Keratinocyte (primary cell): ENCODE measurements around the gene ETV4. TPM values are rescaled to one million over a fixed set of nuclear protein-coding genes. Genes with fewer than 3 reads are reported as not detected.

ENCODE experiments used
- DNase-seq: peaks from one replicate; pipeline ENCODE4 v3.0.0-alpha.2; 2011; ENCODE audit warnings: low read depth, missing footprints, low spot score
- FAIRE-seq: peaks from 2 replicates; lab custom pipeline; 2011; peaks lifted over from hg19 to GRCh38; lab: Jason Lieb, UNC
- H2AFZ ChIP-seq: 2 replicates; pipeline ENCODE4 v1.6.0; 2012; ENCODE audit warnings: low read length, control low read depth, inconsistent platforms; ENCODE audit not compliant: control insufficient read depth
- H3K27ac ChIP-seq: 2 replicates; pipeline ENCODE4 v1.5.1; 2011; ENCODE audit warnings: low read length; ENCODE audit not compliant: control insufficient read depth, insufficient read depth
- H3K27me3 ChIP-seq: 3 replicates; pipeline ENCODE4 v1.6.0; 2011; ENCODE audit warnings: low read length; ENCODE audit not compliant: control insufficient read depth, insufficient read depth; ENCODE audit errors: extremely low read depth
- H3K36me3 ChIP-seq, 2 experiments: 2 replicates in 1 of 2; 3 replicates in 1 of 2; pipeline ENCODE4 v1.5.1; 2011; ENCODE audit warnings: low read length in 2 of 2, mild to moderate bottlenecking in 1 of 2; ENCODE audit not compliant: control insufficient read depth in 2 of 2, insufficient read depth in 2 of 2; ENCODE audit errors: extremely low read depth in 1 of 2
- H3K4me1 ChIP-seq: 3 replicates; pipeline ENCODE4 v1.5.1; 2011; ENCODE audit warnings: low read length; ENCODE audit not compliant: control insufficient read depth, insufficient read depth; ENCODE audit errors: extremely low read depth
- H3K4me2 ChIP-seq: 3 replicates; pipeline ENCODE4 v1.6.0; 2011; ENCODE audit warnings: low read depth, low read length; ENCODE audit not compliant: control insufficient read depth, insufficient read depth; ENCODE audit errors: extremely low read depth
- H3K4me3 ChIP-seq, 3 experiments: fragments of 200-600 bp in 1 of 3; sonication (generic) in 1 of 3; 2 replicates in 2 of 3; 3 replicates in 1 of 3; pipeline ENCODE4 v1.5.1; 2011 to 2016; ENCODE audit warnings: low read length in 3 of 3, mild to moderate bottlenecking in 3 of 3, control low read depth in 2 of 3, inconsistent platforms in 1 of 3, low read depth in 1 of 3, mixed read lengths in 1 of 3, mixed run types in 1 of 3, moderate library complexity in 1 of 3; ENCODE audit not compliant: control insufficient read depth in 2 of 3, insufficient read depth in 2 of 3; ENCODE audit errors: extremely low read depth in 1 of 3
- H3K79me2 ChIP-seq: 2 replicates; pipeline ENCODE4 v1.6.0; 2012; ENCODE audit warnings: low read length; ENCODE audit not compliant: control insufficient read depth, insufficient read depth
- H3K9ac ChIP-seq: 3 replicates; pipeline ENCODE4 v1.6.0; 2011; ENCODE audit warnings: low read length; ENCODE audit not compliant: control insufficient read depth, insufficient read depth; ENCODE audit errors: extremely low read depth
- H3K9me1 ChIP-seq: 3 replicates; pipeline ENCODE4 v1.6.0; 2011; ENCODE audit warnings: low read length; ENCODE audit not compliant: control insufficient read depth, insufficient read depth; ENCODE audit errors: extremely low read depth
- H3K9me3 ChIP-seq: 2 replicates; pipeline ENCODE4 v1.5.1; 2012; ENCODE audit warnings: low read depth, low read length; ENCODE audit not compliant: control insufficient read depth
- H4K20me1 ChIP-seq: 3 replicates; pipeline ENCODE4 v1.6.0; 2011; ENCODE audit warnings: low read length; ENCODE audit not compliant: control insufficient read depth, insufficient read depth; ENCODE audit errors: extremely low read depth
- EZH2 ChIP-seq: IDR thresholded peaks from one replicate; pipeline ENCODE4 v1.6.1; 2012; ENCODE audit warnings: inconsistent platforms, mild to moderate bottlenecking, low read length, moderate library complexity
- dilution Hi-C: fragments of 300-500 bp; cut with MboI; formaldehyde crosslinking; loops from one replicate; pipeline ENCODE4 v1.7.0; 2020; ENCODE audit warnings: low sequenced_read_pairs; ENCODE audit not compliant: extremely low pct_ligation_motif_present
- polyA plus RNA-seq, 5 experiments: library from polyadenylated mRNA; depleted of rRNA in 3 of 5; stranded (reverse) in 3 of 5; stranded (forward) in 1 of 5; unstranded in 1 of 5; fragments of >200 nt; gene quantifications; 1 replicate in 1 of 5; 2 replicates in 3 of 5; 3 replicates in 1 of 5; pipeline versions ENCODE4 v1.2.1 to v1.2.3, GENCODE V29; 2011 to 2012; ENCODE audit warnings: missing spikeins in 2 of 5, low read depth in 1 of 5, low replicate concordance in 1 of 5
- TF ChIP-seq, protein P1 (sequence below), 3 experiments: IDR thresholded peaks in 1 of 3; conservative IDR thresholded peaks in 1 of 3; optimal IDR thresholded peaks in 1 of 3; 2 replicates in 2 of 3; 3 replicates in 1 of 3; pipeline versions ENCODE3 to v1.5.1; 2011; ENCODE audit warnings: low read length in 3 of 3, mild to moderate bottlenecking in 3 of 3, moderate library complexity in 2 of 3, control low read depth in 1 of 3, inconsistent platforms in 1 of 3; ENCODE audit not compliant: insufficient read depth in 2 of 3; ENCODE audit errors: extremely low read depth in 1 of 3

Gene ETV4
- polyA plus RNA-seq, 1 donor (not counting 4 experiments of a cell fraction or from before 2014, with no cell fraction given), result 33.6 TPM

DNA sequence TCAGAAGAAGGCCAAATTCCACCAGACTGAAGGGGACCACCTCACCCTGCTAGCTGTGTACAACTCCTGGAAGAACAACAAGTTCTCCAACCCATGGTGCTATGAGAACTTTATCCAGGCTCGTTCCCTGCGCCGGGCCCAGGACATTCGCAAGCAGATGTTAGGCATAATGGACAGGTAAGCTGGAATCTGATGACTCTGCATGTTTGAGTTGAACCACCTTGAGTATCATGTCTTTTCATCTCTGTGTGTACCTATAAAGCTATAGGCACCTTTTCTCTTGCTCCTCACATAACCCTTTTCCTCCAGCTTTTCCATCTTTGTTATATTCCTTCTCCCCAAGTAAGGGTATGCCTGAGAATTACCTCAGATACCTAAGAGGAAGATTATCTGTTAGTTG is 24.8 kb downstream of the ETV4 start:
- Histone ChIP-seq H3K9me1 (no peaks in the 10 kb centered on the region), H3K27me3 (no peaks in the 10 kb centered on the region), H3K79me2 (no peaks in the 10 kb centered on the region), H3K27ac (no peak overlapping the region), H3K4me1 (no peaks in the 10 kb centered on the region), H3K9me3 (no peaks in the 10 kb centered on the region), H4K20me1 (no peaks in the 10 kb centered on the region), H3K9ac (no peak overlapping the region), H3K4me2 (no peak overlapping the region), H2AFZ (no peak overlapping the region), H3K4me3 (no peak overlapping the region), H3K36me3 (peaks cover 30 to 50% of the 10 kb centered on the region in 2 experiments)
- DNase-seq, result no peak
- TF ChIP-seq, protein P1, sequence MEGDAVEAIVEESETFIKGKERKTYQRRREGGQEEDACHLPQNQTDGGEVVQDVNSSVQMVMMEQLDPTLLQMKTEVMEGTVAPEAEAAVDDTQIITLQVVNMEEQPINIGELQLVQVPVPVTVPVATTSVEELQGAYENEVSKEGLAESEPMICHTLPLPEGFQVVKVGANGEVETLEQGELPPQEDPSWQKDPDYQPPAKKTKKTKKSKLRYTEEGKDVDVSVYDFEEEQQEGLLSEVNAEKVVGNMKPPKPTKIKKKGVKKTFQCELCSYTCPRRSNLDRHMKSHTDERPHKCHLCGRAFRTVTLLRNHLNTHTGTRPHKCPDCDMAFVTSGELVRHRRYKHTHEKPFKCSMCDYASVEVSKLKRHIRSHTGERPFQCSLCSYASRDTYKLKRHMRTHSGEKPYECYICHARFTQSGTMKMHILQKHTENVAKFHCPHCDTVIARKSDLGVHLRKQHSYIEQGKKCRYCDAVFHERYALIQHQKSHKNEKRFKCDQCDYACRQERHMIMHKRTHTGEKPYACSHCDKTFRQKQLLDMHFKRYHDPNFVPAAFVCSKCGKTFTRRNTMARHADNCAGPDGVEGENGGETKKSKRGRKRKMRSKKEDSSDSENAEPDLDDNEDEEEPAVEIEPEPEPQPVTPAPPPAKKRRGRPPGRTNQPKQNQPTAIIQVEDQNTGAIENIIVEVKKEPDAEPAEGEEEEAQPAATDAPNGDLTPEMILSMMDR (optimal IDR thresholded peaks at IDR 0.05 in 1 of 3, IDR thresholded peaks at IDR 0.05 in 1 of 3, conservative IDR thresholded peaks at IDR 0.05 in 1 of 3; ENCODE audit: extremely low read depth in 1 of 3, insufficient read depth in 2 of 3, low read length in 3 of 3), result no peak
- TF ChIP-seq EZH2, result no peak
- FAIRE-seq, result no peak
- dilution Hi-C loops, result no loop called here

DNA sequence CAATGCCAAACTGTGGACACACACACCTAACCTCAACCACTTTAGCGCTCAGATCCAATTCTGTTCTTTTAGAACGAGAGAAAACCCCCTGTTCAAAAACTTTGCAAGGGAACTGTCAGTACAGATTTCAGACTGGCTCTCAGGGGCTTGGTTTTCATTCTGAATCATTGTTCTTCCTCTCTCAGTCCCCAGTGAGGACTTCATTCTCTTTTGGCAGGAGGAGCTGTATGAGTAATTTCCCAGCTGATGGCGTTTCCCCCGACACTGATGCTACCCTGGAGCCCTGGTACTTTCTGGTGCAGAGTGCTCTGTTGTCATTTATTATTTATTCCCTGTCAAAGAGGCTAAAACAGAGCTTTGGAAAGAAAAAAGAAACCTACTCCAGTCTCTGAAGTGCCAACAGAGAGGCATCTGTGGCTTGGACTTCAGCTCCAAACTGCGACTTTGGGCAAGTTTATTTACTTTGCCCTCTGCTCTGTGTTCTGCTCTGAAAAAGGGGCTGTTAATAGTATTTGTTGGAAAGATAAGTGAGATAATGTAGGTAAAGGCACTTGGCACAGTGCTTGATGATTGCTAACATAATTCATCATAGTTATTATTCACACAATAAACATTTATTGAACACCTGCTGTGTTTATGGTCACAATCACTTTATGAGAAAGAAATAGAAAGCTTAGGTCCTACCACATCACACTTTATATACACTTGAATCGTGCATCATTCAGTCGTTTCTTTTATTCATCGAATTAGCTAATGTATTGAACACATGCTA is 28.3 kb downstream of the ETV4 start:
- H3K27ac ChIP-seq, result no peak overlapping the region
- no peaks in the 10 kb centered on the region for H3K27me3 ChIP-seq
- H3K4me1 ChIP-seq, result no peaks in the 10 kb centered on the region
- no peaks in the 10 kb centered on the region for H3K9me1 ChIP-seq
- dilution Hi-C loops, result no loop called here
- FAIRE-seq, result no peak
- no peak overlapping the region for H3K4me3 ChIP-seq
- H3K4me2 ChIP-seq, result no peak overlapping the region
- no peaks in the 10 kb centered on the region for H4K20me1 ChIP-seq
- H2AFZ ChIP-seq, result no peak overlapping the region
- H3K9me3 ChIP-seq, result no peaks in the 10 kb centered on the region
- no peak overlapping the region for H3K9ac ChIP-seq
- DNase-seq, result no peak
- H3K36me3 ChIP-seq, result peaks cover 32 to 42% of the 10 kb centered on the region in 2 experiments
- H3K79me2 ChIP-seq, result no peaks in the 10 kb centered on the region
- TF ChIP-seq, protein P1 (optimal IDR thresholded peaks at IDR 0.05 in 1 of 3, IDR thresholded peaks at IDR 0.05 in 1 of 3, conservative IDR thresholded peaks at IDR 0.05 in 1 of 3; ENCODE audit: extremely low read depth in 1 of 3, insufficient read depth in 2 of 3, low read length in 3 of 3), result no peak
- TF ChIP-seq EZH2, result no peak
